ENCODE measurements around the gene RAB8A.

Gene RAB8A

GRCh38 chr19:16135430-16136127 is 23.9 kb downstream of the RAB8A start:
- no peak for DNase-seq (ENCODE audit: low read depth)
- TF ChIP-seq CTCF (conservative IDR thresholded peaks at IDR 0.05; ENCODE audit: low read depth, low read length) = no peak
- no peak overlapping the region for H3K4me3 ChIP-seq (ENCODE audit: low read length)

GRCh38 chr19:16136185-16136999 is 24.7 kb downstream of the RAB8A start:
- no peak overlapping the region for H3K4me3 ChIP-seq (ENCODE audit: low read length)
- DNase-seq (ENCODE audit: low read depth) = no peak
- no peak for TF ChIP-seq CTCF (conservative IDR thresholded peaks at IDR 0.05; ENCODE audit: low read depth, low read length)

GRCh38 chr19:16139752-16140151 is 28.1 kb downstream of the RAB8A start:
- H3K4me3 ChIP-seq (ENCODE audit: low read length) = no peak overlapping the region
- TF ChIP-seq CTCF (conservative IDR thresholded peaks at IDR 0.05; ENCODE audit: low read depth, low read length) = no peak
- DNase-seq (ENCODE audit: low read depth) = no peak

GRCh38 chr19:16141043-16141442 is 29.4 kb downstream of the RAB8A start:
- DNase-seq (ENCODE audit: low read depth) = no peak
- no peak for TF ChIP-seq CTCF (conservative IDR thresholded peaks at IDR 0.05; ENCODE audit: low read depth, low read length)
- no peak overlapping the region for H3K4me3 ChIP-seq (ENCODE audit: low read length)

- H3K4me3 ChIP-seq (ENCODE audit: low read length) = no peak overlapping the region
- no peak for DNase-seq (ENCODE audit: low read depth)
- TF ChIP-seq CTCF (conservative IDR thresholded peaks at IDR 0.05; ENCODE audit: low read depth, low read length) = no peak
Observed at GRCh38 chr19:16142032-16142580, 30.4 kb downstream of the RAB8A start.

- no peak for DNase-seq (ENCODE audit: low read depth)
Observed at GRCh38 chr19:16143399-16144215, 31.9 kb downstream of the RAB8A start, which contains the start of gene HSH2D. HSH2D (plus strand) TSS chr19:16143685; CDS start chr19:16148751, 5,066 bp downstream.

More at GRCh38 chr19:16143399-16144215, 31.9 kb downstream of the RAB8A start, which contains the start of gene HSH2D:
- no peak within 1 kb of the TSS for H3K4me3 ChIP-seq (ENCODE audit: low read length)
- TF ChIP-seq CTCF (conservative IDR thresholded peaks at IDR 0.05; ENCODE audit: low read depth, low read length) = no peak

All from retinal pigment epithelial cell (primary cell).